SK-N-MC (cell line): ENCODE results near the gene ITGAE.

ENCODE experiments used
- EZH2 ChIP-seq: fragments of 200-600 bp; sonication (generic); IDR thresholded peaks from one replicate; pipeline ENCODE4 v1.6.1; 2017; ENCODE audit warnings: antibody characterized with exemption
- FOXP2 ChIP-seq: optimal IDR thresholded peaks from 2 replicates; pipeline ENCODE3; 2011; ENCODE audit warnings: mild to moderate bottlenecking, moderate library complexity; ENCODE audit not compliant: insufficient read depth; ENCODE audit errors: extremely low read length, control extremely low read depth
- POLR2AphosphoS5 ChIP-seq: IDR thresholded peaks from 2 replicates; pipeline ENCODE4 v1.6.1; 2012; ENCODE audit warnings: mild to moderate bottlenecking, low read depth, low read length, borderline replicate concordance

DNA sequence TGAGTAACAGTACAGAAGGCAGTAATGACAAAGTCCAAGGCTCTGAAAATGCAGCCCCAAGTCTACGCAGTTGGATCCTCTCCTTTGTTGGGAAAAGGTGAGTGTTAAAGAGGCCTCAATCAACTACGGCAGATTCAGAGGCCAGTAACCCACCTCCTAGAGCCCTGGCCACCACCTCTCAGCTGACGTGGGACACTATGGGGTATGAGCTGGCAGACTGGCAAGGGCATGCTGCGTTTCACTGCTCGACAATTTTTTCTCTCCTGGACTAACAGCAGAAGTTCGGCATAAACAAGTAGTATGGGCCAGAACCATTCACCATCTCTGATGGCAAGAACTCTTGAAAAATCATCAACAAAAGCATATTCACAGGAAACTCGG lies 27.9 kb upstream of the ITGAE start:
- TF ChIP-seq EZH2 = no peak
- TF ChIP-seq POLR2AphosphoS5 = no peak
- no peak for TF ChIP-seq FOXP2
